MCF 10A (cell line): ENCODE data around the gene APH1A. TPM values are rescaled to one million over a fixed set of nuclear protein-coding genes. Genes with fewer than 3 reads are reported as not detected.

ENCODE experiments used
- BruUV-seq: library from RNA; stranded (reverse); fragments of 400-500 nt; replicated peaks from 2 replicates; lab custom pipeline; 2021; lab: Mats Ljungman, UMichigan
- CTCF ChIA-PET: fragments of 300-600 bp; sonication (Branson Sonifier 250); formaldehyde crosslinking; extraction: SDS; loops from one replicate; lab custom pipeline; 2021; ENCODE audit warnings: antibody characterized with exemption, inconsistent platforms; lab: Yijun Ruan, JAX
- POLR2A ChIA-PET: fragments of 300-600, 350-650 bp; sonication (Branson Sonifier 250); formaldehyde crosslinking; extraction: SDS; loops from one replicate; lab custom pipeline; 2020; ENCODE audit warnings: antibody characterized with exemption, inconsistent platforms; lab: Yijun Ruan, JAX
- DNase-seq: peaks from one replicate; pipeline ENCODE4 v3.0.0-alpha.2; 2018; ENCODE audit not compliant: unreplicated experiment
- H3K27ac Mint-ChIP-seq: one replicate; pipeline ENCODE4 v1.8.0; 2022; ENCODE audit warnings: mild to moderate bottlenecking, low read depth, mixed read lengths; ENCODE audit not compliant: unreplicated experiment
- H3K27me3 Mint-ChIP-seq: one replicate; pipeline ENCODE4 v1.8.0; 2022; ENCODE audit warnings: mixed read lengths; ENCODE audit not compliant: insufficient read depth, unreplicated experiment
- H3K36me3 Mint-ChIP-seq: one replicate; pipeline ENCODE4 v1.8.0; 2022; ENCODE audit warnings: mild to moderate bottlenecking, moderate library complexity, mixed read lengths; ENCODE audit not compliant: insufficient read depth, unreplicated experiment
- H3K4me1 Mint-ChIP-seq: one replicate; pipeline ENCODE4 v1.8.0; 2022; ENCODE audit warnings: mixed read lengths; ENCODE audit not compliant: insufficient read depth, unreplicated experiment
- H3K4me3 Mint-ChIP-seq: one replicate; pipeline ENCODE4 v1.8.0; 2022; ENCODE audit warnings: mild to moderate bottlenecking, moderate library complexity, mixed read lengths; ENCODE audit not compliant: unreplicated experiment
- H3K9me3 Mint-ChIP-seq: one replicate; pipeline ENCODE4 v1.8.0; 2022; ENCODE audit warnings: mixed read lengths; ENCODE audit not compliant: unreplicated experiment
- CTCF ChIP-seq: fragments of 200-600 bp; IDR thresholded peaks from one replicate; pipeline ENCODE4 v1.8.0; 2022; ENCODE audit warnings: antibody characterized with exemption, mild to moderate bottlenecking; ENCODE audit not compliant: unreplicated experiment
- intact Hi-C: fragments of 100-400 bp; cut with micrococcal nuclease; formaldehyde crosslinking; loops from 2 replicates; pipeline ENCODE4 v1.14.1; 2022
- total RNA-seq: library from RNA; stranded (reverse); gene quantifications from 2 replicates; pipeline ENCODE4 v1.2.3, GENCODE V29; 2022

APH1A gene
- total RNA-seq, 1 experiment from 2014 or later, result 123 TPM

GRCh38 chr1:150227228-150227627, 41.6 kb downstream of the APH1A start:
- intact Hi-C loops, result no loop called here
- H3K27me3 Mint-ChIP-seq, result no peaks in the 10 kb centered on the region
- no TSS peak for BruUV-seq
- H3K4me3 Mint-ChIP-seq, result no peak overlapping the region
- no peaks in the 10 kb centered on the region for H3K4me1 Mint-ChIP-seq
- CTCF ChIA-PET, result no interaction called here
- no peak for DNase-seq
- POLR2A ChIA-PET, result no interaction called here
- no peak overlapping the region for H3K27ac Mint-ChIP-seq
- peaks cover 86% of the 10 kb centered on the region for H3K36me3 Mint-ChIP-seq
- H3K9me3 Mint-ChIP-seq, result no peaks in the 10 kb centered on the region
- TF ChIP-seq CTCF, result no peak

DNA sequence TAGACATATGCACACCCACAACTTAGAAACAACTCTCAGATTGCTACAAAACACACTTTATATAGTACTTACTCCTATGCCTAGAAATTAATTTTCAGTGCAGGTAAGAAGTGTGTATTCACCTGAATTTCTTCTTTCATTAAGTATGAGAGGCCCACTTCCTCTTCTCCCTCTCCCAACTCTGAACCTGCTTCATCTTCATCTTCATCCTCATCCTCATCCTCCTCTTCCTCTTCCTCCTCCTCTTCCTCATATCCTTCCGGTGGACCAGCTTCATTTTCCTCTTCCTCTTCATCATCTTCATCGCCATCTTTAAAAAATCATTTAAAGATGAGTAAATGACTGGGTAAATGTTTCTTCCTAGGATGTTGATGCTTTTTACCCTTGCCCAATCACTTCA, 42.3 kb downstream of the APH1A start:
- Mint-ChIP-seq H3K27ac (no peak overlapping the region), H3K4me1 (no peaks in the 10 kb centered on the region), H3K27me3 (no peaks in the 10 kb centered on the region), H3K36me3 (peaks cover 93% of the 10 kb centered on the region), H3K4me3 (no peak overlapping the region), H3K9me3 (no peaks in the 10 kb centered on the region)
- TF ChIP-seq CTCF, result no peak
- no TSS peak for BruUV-seq
- POLR2A ChIA-PET, result no interaction called here
- intact Hi-C loops, result no loop called here
- CTCF ChIA-PET, result interaction anchor here (0.6 kb wide), 1 partner anchor 54 kb away, joined by 3 read pairs; no protein-coding TSS in a partner anchor
- no peak for DNase-seq

DNA sequence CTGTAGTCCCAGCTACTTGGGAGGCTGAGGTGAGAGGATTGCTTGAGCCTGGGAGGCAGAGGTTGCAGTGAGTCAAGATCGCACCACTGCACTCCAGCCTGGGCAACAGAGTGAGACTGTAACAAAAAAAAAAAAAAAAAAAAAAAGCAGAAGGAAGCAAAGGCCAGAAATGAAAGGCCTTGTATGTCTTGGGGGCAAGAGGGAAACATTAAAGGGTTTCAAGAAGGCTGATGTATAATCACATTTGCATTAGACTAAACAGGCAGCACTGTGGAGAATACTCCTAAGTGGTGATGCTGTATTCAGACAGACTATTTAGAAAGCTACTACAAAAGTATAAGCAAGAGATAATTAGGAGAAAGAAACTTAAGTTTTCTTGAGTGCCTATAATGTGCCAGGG, 43.3 kb downstream of the APH1A start:
- peaks cover 97% of the 10 kb centered on the region for H3K36me3 Mint-ChIP-seq
- CTCF ChIA-PET, result interaction anchor here (0.6 to 1.8 kb wide), 4 partner anchors 8 to 53 kb away, joined by 3 to 7 read pairs (median 3); no protein-coding TSS in a partner anchor

GRCh38 chr1:150224983-150225382, 43.8 kb downstream of the APH1A start:
- DNase-seq, result no peak
- no peak overlapping the region for H3K4me3 Mint-ChIP-seq
- H3K4me1 Mint-ChIP-seq, result no peaks in the 10 kb centered on the region
- H3K27me3 Mint-ChIP-seq, result no peaks in the 10 kb centered on the region
- TF ChIP-seq CTCF, result no peak
- peaks cover 97% of the 10 kb centered on the region for H3K36me3 Mint-ChIP-seq
- intact Hi-C loops, result no loop called here
- no peaks in the 10 kb centered on the region for H3K9me3 Mint-ChIP-seq
- H3K27ac Mint-ChIP-seq, result no peak overlapping the region
- ChIA-PET CTCF (interaction anchor here (1.0 to 1.8 kb wide), 6 partner anchors 9 to 153 kb away, joined by 3 to 7 read pairs (median 5); no protein-coding TSS in a partner anchor), POLR2A (interaction anchor here (0.6 to 2.7 kb wide), 2 partner anchors 8 to 10 kb away, joined by 3 to 33 read pairs; partner anchors contain the start of gene ANP32E)
- BruUV-seq, result no TSS peak

More for the DNA sequence above, 43.3 kb downstream of the APH1A start:
- Mint-ChIP-seq H3K27me3 (no peaks in the 10 kb centered on the region), H3K4me1 (no peaks in the 10 kb centered on the region), H3K4me3 (no peak overlapping the region), H3K27ac (no peak overlapping the region), H3K9me3 (no peaks in the 10 kb centered on the region)
- BruUV-seq, result no TSS peak
- no peak for DNase-seq
- POLR2A ChIA-PET, result interaction anchor here (2.7 kb wide), 1 partner anchor 10 kb away, joined by 33 read pairs; the partner anchor contains the start of gene ANP32E
- TF ChIP-seq CTCF, result no peak
- intact Hi-C loops, result no loop called here
